Right forelimb (tissue), 1 donor: ENCODE data around the gene UNC119.
"Not testable (repeated sequence)": the region's sequence is repeated elsewhere in the genome, so short reads cannot be mapped to it uniquely, and the experiment has no call there.

ENCODE experiments used
- DNase-seq: peaks from one replicate; pipeline ENCODE4 v3.0.0-alpha.2; 2018

Gene UNC119

GRCh38 chr17:28540231-28540630, 12.2 kb downstream of the UNC119 start:
- DNase-seq: no peak

- DNase-seq: no peak
Observed at GRCh38 chr17:28538296-28538895, 14.0 kb downstream of the UNC119 start.

- DNase-seq: no peak
Observed at GRCh38 chr17:28537219-28537610, 15.2 kb downstream of the UNC119 start.

- DNase-seq: no peak
Observed at GRCh38 chr17:28536532-28537218, 15.7 kb downstream of the UNC119 start.

- DNase-seq: no peak
Observed at GRCh38 chr17:28534740-28535375, 17.6 kb downstream of the UNC119 start.

- no peak for DNase-seq
Observed at GRCh38 chr17:28533091-28533807, 19.2 kb downstream of the UNC119 start.

GRCh38 chr17:28532050-28532960, 20.1 kb downstream of the UNC119 start:
- DNase-seq: no peak

DNA sequence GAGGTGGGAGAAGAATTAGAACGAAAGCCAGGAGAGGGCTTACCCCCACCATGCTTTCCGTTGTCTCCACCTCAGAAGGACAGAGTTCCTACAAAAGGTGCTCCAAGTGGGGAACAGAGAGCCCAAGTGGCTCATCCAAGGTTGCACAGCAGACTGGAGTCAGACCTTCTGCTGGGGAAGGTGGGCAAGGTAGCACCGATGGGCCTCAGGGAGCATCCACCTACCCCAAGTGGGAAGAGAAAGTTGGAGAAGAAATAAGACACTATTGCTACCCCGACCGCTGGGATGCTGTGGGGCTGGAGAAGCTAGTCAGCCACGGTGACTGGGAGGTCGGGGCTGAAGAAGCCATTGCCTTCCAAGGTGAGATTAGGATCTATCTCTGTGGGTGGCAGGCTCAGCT, 21.5 kb downstream of the UNC119 start:
- no peak for DNase-seq

GRCh38 chr17:28530250-28530649, 22.2 kb downstream of the UNC119 start:
- DNase-seq: no peak

GRCh38 chr17:28529013-28529400, 23.4 kb downstream of the UNC119 start:
- no peak for DNase-seq

- no peak for DNase-seq
Observed at GRCh38 chr17:28528327-28529012, 24.0 kb downstream of the UNC119 start.

DNA sequence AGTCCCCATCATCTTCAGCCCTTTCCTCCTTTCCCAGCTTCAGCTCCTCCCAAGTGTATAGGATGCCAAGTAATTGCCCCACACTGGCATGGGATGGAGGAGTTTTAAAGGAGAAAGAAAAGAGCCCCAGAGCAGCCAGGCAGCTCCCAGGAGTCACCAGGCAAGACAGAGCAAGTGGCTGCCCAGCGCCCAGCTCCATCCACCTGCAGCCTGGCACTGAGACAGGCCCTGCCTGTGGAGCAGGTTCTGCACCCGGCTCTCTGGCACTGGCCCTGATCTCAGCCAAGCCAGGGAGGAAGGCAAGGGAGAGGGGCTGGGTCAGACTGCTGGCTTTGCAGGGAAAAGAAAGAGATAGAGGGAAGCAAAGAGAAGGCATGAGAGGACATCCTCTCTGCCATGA, 24.6 kb downstream of the UNC119 start:
- DNase-seq: no peak

DNA sequence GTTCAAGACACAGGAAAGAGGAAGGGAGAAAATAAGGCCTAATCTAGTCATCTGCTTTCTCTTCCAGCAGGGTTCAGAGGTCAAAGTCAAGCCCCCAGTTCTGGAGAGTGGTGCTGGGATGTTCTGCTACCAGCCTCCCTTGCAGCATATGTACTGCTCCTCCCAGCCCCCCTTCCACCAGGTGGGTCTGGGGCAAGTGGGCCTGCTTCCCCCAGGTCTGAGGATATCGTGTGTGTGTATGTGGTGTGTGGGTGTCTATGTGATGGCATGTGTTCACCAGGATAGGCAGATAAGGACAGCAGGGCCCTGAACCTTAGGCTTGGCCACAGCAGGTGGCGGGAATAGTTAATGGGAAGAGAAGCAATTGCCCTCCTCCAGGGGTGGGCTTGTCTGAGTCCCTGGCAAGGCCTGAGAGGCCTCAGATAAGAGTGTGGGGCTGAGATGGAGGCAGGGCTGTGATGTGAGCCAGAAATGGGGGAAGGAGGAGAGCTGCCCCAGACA, 25.2 kb downstream of the UNC119 start:
- no peak for DNase-seq

DNA sequence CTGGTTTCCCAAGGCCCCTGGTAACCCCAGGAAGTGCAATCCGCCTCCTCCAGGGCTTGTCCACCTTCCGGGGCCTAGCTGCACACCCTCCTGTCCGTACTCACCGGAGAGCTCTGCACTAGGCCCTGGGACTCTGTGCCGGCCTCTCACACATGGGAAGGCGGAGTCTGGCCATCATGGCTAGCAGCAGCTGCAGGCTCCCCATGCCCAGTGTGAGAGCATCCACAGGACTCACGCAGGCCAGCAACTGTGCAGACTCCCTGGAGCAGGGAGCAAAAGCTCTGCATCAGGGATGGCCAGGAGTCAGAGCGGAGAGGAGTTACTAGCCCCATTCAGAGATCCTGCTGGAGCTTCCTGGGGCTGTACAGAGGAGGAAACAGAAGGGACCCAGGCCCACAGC, 26.0 kb downstream of the UNC119 start:
- DNase-seq: no peak

- DNase-seq: no peak
Observed at GRCh38 chr17:28524476-28525424, 27.7 kb downstream of the UNC119 start.

GRCh38 chr17:28523876-28524275, 28.5 kb downstream of the UNC119 start:
- no peak for DNase-seq

- no peak for DNase-seq
Observed at GRCh38 chr17:28523186-28523585, 29.2 kb downstream of the UNC119 start.

- DNase-seq: not testable (repeated sequence)
Observed at GRCh38 chr17:28522281-28522680, 30.1 kb downstream of the UNC119 start.

GRCh38 chr17:28521311-28522085, 30.9 kb downstream of the UNC119 start:
- no peak for DNase-seq

DNA sequence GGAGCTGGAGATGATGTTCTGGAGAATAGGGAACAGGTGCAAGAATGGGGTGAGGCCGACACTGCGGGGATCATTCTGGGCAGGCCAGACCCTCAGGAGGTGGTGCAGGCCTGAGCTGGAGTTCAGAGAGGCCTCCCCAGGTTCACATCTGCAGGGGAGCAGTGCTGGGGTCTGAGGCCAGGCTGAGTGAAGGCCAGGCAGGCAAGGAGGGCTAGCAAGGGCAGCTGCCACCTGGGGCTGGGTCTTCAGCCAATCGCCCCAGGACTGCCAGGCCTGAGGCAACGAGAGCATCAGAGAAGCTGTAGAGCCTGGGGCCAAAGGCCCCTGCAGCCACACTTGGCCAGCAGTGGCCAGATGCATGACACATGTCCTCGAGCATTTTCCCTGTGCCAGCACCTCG, 31.7 kb downstream of the UNC119 start:
- no peak for DNase-seq
